Right ventricle myocardium superior (tissue), 1 donor: ENCODE results near the gene CCDC142. TPM values are rescaled to one million over a fixed set of nuclear protein-coding genes. Genes with fewer than 3 reads are reported as not detected.
A peak's percentile ranks its signal among the peaks of the same experiment; 100 is the strongest.

ENCODE experiments used
- ATAC-seq: fragments of 200-7000 bp; cut with Tn5 transposase; one replicate; pipeline ENCODE4 v1.9.1; 2020; ENCODE audit warnings: mild to moderate bottlenecking; ENCODE audit not compliant: poor library complexity
- DNase-seq: peaks from one replicate; pipeline ENCODE4 v3.0.0-alpha.2; 2020
- intact Hi-C: fragments of 100-400 bp; cut with DNase I; formaldehyde crosslinking; loops from one replicate; pipeline ENCODE4 v1.11.2; 2022
- long read RNA-seq: library from polyadenylated mRNA; unstranded; transcript quantifications from one replicate; pipeline ENCODE4 v2.0.0, GENCODE V29; 2021
- total RNA-seq: library from RNA; stranded (reverse); fragmentation: NEBNext Ultra II Directional; extraction: Animal tissue kit (Norgen Biotek cat#: 25700); gene quantifications from one replicate; pipeline ENCODE4 v1.2.1, GENCODE V29; 2021
- donor health status: DM: no; HTN: yes; CAD: no; lungs with severe emphysema.

The CCDC142 gene, protein sequence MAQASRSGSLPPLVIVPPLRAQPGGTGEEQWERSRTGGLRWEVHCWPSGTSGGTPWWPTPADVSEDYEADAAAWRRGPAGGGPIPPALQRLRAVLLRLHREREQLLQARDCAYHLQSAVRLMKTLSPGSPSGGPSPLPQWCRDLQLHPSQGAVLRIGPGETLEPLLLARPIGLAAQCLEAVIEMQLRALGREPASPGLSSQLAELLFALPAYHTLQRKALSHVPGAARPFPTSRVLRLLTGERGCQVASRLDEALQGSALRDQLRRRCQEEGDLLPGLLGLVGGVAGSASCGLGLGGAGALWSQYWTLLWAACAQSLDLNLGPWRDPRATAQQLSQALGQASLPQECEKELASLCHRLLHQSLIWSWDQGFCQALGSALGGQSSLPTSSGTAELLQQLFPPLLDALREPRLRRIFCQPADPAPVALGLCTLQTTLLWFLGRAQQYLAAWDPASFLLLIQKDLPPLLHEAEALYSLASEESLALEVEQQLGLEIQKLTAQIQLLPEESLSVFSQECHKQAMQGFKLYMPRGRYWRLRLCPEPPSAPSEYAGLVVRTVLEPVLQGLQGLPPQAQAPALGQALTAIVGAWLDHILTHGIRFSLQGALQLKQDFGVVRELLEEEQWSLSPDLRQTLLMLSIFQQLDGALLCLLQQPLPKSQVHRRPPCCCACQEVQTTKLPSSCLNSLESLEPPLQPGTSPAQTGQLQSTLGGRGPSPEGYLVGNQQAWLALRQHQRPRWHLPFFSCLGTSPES
- 7.2 TPM for total RNA-seq
- long read RNA-seq, partial matches to known transcripts, result 1 of 13 reads
- long read RNA-seq, other reads (novel, unspliced or antisense), result 7 of 13 reads

DNA sequence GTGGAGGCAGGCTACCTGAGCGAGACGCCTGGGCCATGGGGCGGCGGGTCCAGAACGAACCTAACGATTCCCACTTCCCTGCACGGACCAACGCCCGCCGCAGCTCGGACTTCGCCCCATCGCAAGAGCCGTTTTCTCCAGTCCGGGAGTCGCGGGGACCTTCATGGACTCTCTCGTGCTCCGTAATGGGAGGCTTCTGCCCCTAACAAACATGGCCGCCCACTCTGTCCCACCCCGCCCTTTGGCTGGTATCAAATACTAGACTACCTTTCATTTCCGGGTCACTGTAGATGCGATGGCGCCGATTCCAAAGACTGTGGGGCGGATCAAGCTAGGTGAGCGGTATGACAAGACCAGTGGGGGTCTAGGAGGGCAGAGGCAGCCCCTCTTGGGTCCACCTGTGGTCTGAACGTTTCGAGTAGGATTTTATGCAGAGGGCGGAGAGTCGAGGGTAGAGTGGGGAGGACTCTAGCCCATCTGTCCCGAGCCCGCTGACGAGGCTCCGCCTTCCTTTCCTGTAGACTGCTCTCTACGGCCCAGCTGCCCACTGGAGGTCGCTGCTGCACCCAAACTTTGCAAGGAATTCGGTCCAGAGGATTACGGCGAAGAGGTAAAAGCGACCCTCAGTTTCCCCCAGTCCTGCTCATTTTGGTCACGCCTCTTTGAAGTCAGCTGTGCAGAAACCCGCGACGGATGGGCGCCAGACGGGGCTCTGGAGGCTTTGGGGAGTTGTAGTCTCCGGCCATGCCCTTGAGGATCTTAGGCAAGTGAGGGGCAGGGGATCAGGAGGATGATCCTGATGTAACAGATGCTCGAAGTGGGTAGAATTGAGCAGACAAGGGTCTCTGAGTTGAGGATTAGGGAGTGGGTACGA lies at the start of gene CCDC142, which contains the start of gene TTC31:
TSS of gene CCDC142 (minus strand) at position 198 of the 874 bp plus-strand sequence. CDS start at position 37, 161 bp downstream.
TSS of gene TTC31 (plus strand) at position 281 of the 874 bp plus-strand sequence. CDS start at position 296, 15 bp downstream.
- peak; percentile 99 for ATAC-seq
- peak; percentile 97 for DNase-seq
- intact Hi-C loops, result loop anchor here (5.0 kb wide), 1 partner anchor 104 kb away; no protein-coding TSS in a partner anchor

DNA sequence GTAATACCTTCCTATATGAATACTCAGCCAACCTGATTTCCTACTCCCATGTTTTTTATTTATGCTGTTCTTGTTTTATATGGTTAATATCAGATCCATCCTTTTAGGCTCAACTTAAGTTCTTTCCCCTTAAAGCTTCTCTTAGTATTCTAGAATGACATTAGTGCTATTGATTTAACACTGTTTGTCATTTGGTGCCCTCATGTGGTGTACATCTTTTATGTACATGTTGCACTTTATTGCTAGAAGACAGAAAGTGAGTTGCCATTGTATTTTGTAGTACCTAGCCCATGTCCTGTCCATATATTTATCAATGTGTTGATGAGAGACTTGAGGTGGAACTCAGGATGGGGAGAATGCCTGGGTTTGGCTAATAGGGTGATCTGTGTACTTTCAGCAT lies 49.4 kb upstream of the CCDC142 start:
- intact Hi-C loops, result no loop called here
- ATAC-seq, result no peak

DNA sequence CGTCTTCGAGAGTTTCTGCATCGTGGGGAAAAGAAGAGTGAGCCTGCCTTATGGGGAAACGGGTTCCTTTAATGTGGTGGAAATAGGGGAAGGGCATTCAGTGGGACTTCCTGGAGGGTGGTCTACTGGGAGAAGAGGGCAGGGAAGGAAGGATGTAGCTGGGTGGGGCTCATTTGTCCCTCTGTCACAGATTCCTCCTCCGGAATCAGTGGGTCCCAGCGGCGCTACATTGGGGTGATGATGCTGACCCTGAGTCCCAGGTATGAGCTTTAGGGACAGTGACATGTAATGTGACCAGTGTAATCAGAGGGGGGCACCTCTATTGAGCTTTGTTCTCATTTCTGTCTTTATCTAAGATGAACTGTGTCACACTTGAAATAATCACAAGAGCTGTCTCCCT lies 48.9 kb upstream of the CCDC142 start:
- intact Hi-C loops, result no loop called here
- no peak for DNase-seq
- no peak for ATAC-seq

More for the DNA sequence above, 49.4 kb upstream of the CCDC142 start:
- DNase-seq, result no peak

DNA sequence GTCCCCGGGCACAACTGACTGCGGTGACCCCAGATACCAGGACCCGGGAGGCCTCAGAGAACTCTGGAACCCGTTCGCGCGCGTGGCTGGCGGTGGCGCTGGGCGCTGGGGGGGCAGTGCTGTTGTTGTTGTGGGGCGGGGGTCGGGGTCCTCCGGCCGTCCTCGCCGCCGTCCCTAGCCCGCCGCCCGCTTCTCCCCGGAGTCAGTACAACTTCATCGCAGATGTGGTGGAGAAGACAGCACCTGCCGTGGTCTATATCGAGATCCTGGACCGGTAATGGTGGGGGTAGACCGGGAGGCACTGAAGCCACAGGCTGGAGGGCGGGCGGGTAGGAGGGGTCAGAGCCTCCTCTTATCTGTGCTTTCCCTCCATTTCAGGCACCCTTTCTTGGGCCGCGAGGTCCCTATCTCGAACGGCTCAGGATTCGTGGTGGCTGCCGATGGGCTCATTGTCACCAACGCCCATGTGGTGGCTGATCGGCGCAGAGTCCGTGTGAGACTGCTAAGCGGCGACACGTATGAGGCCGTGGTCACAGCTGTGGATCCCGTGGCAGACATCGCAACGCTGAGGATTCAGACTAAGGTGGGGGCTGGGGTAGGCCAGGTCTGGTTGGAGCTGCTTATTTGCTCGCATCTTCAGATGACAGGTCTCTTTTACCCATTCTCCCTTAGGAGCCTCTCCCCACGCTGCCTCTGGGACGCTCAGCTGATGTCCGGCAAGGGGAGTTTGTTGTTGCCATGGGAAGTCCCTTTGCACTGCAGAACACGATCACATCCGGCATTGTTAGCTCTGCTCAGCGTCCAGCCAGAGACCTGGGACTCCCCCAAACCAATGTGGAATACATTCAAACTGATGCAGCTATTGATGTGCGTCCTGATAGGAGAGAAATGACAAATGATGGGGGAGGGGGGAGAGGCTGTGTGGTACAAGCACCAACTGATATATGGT lies 47.7 kb upstream of the CCDC142 start:
- intact Hi-C loops, result no loop called here
- DNase-seq, result peak; percentile 66
- ATAC-seq, result peak; percentile 30

DNA sequence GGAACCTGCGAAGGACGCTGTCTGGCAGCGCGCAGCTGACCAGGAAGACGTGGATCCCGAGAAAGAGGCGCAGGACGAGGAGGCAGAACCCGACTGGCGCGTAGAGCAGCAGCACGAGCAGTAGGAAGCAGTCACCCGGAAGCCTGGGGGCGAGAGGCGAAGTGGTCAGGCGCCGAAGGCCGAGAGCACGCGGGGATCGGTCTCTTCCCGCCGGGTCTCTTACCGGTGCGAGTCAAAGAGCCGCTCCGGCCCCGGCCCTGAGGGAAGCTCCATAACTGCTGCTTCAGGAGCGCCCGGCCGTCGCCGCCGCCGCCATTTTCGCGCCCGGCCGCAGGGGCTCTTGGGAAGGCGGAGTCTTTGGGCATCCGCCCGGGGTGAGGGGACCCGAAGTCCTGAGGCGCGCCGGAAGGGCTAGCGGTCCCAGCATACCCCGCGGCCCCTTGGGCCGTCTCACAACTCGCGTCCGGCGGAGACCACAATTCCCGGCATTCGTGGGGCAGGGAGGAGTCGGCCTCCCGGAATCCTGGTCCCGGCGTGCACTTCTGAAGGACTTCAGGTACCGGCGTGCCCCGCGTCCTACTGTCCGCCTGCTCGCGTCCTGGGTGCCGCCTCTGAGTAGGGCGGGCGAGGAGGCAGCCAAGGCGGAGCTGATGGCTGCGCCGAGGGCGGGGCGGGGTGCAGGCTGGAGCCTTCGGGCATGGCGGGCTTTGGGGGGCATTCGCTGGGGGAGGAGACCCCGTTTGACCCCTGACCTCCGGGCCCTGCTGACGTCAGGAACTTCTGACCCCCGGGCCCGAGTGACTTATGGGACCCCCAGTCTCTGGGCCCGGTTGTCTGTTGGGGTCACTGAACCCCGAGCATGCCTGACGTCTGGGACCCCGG lies 46.8 kb upstream of the CCDC142 start, which contains the start of the genes AUP1 and HTRA2:
TSS of gene AUP1 (minus strand) at position 350 of the 882 bp plus-strand sequence. CDS start at position 273, 77 bp downstream.
TSS of gene HTRA2 (plus strand) at position 577 of the 882 bp plus-strand sequence. CDS start at position 651, 74 bp downstream.
- intact Hi-C loops, result no loop called here
- DNase-seq, result peak; percentile 99
- ATAC-seq, result peak; percentile 96

DNA sequence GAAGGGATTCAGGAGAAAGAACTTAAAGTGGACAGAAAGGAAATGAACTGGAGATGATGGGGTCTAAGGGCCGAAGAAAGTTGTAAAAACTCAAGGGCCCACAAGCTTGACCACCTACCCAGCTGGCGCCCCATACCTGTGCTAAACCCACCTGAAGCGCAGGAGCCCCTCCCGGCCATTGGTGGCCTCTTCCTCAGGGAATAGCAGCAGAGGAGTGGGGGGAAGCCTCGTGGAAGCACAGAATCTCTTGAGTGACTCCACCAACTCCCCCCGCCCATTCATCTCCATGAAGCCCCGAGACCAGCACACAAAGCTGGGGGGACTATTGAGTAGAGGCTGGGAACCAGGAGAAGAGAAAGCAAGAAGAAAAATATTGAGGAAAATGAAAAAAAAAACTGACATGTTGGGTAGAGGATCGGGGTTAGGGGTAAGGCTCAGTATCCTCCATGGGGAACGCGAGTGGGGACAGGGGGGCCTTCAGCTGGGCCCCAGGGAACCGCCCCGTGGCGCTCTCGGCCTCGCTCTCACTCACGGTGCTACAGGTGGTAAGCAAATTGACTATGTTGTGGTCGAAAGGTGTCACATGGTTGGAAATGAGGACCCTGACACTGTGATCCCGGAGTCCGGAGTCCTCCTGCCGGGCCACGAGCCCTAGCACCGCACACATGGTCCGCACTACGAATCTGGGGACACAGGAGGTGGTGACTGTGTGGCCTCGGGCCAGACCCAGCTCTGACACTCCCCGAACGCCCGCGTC lies 46.0 kb upstream of the CCDC142 start:
- DNase-seq (no peak), ATAC-seq (no peak)
- intact Hi-C loops, result no loop called here

DNA sequence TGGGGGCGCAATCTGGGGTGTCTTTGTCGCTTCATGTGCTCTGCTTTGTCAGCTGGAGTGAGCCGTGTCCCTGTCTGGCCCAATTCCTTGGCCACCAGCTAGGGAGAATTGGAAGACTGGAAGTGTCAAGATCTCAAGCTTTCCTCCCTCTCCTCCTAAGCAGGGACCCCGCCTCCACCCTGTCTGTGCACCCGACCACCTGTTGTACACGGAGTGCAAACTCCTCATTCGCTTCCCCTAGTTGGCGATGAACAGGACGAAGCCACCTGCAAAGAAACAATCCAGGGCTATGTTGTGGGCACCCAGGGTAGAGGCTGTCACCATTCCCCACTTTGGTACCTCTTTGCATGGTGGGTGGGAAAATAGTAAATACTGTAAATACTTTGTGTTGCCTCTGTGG lies 44.9 kb upstream of the CCDC142 start:
- no peak for DNase-seq
- intact Hi-C loops, result no loop called here
- ATAC-seq, result no peak

GRCh38 chr2:74526649-74527230 lies 43.9 kb upstream of the CCDC142 start:
- no peak for ATAC-seq
- intact Hi-C loops, result no loop called here
- no peak for DNase-seq

DNA sequence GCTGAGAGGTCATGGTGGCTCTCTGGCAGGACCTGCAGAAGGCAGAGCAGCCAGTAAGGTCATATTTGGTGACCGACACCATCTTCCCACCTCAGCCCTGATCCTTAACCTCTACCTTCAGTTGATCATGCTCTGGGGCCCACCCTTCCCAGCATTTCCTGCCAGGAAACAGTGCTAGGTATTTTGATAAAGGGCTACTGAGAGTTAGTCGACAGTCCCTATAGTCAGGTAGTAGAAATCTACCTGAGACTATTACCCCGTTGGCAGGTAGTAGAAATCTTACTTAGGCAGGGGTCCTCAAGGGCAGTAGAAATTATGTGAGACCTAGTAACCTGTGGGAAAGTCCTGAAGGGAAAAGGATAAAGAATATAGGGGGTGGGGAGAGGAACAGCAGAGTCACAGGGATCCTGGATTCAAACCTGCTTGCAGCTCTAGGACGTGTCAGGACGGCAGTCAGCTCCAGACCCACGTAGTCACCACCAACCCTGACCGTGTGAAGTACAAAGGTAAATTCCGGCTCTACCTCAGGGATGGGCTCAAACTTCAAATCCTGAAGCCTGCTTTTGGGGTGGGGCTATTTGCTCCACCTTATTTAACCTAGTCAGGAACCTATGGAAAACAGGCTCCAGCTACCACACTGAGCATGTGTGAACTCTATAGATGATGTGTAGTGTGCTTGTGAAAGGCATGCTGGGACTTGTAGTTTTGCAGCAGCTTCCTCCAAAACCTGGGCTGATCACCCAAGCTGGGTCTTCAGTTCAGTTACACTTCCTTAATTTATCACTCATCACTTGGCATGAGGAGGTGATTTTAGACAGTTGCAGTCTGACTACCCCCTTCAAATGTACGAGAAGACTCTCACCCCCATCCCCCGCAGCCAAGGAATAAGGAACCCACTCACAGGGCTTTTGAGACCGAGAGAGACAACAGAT lies 43.2 kb upstream of the CCDC142 start, which contains the start of gene DQX1:
TSS of gene DQX1 (minus strand) at position 515 of the 932 bp plus-strand sequence. CDS start at position 13, 502 bp downstream.
- DNase-seq (no peak), ATAC-seq (no peak)
- intact Hi-C loops, result no loop called here

DNA sequence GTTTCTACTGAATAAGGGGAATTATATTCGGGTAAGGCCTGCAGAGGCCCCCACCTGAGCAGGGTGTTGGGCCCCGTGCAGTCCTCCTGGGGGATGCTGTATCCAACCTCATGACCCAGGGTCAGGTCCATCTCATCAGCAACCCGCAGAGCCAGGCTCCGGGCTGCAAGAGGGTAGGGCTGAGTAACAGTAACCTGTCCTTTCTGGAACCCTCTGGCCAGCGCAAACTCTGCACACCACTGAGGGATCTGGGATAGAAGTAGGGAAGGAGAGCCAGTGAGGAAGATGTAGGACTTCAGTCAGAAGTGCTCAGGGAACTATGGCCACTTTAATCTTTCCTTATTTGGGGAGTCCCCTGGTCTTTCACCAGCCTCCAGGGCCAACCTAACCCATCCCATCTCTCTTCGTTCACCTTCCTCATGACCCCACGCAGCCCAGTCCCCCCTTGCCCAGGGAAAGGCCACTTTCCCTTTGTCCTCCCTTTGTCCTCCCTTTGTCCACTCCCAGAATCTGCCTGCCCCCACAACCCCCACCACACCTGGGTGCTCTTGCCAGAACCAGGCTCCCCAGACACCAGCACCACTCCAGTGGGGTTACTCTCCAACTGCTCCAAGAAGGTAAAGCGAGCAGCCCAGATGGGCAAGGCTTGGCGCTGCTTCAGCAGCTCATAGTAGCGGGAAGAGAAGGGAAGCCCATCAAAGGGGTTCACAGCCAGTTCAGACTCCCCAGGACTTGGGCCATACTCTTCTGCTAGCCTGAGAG lies 42.3 kb upstream of the CCDC142 start:
- ATAC-seq (no peak), DNase-seq (no peak)
- intact Hi-C loops, result no loop called here

DNA sequence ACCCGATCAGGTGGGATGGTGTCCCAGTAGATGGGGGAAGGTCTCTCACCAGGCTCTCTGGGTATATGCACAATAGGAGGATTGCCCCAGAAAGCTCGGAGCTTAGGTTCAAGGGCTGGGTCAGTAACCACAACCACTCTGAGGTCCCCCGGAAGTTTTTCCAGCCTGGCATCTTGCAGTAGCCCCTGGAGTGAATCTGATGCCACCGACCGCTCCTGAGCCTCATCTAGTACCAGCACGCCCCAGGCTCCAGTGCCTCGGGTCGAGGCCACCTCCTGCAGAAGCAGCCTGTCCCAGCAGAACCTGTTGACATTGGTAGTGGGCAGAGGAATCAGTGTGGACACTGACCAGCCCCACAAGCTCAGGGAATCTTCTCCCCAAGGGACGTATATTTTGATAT lies 41.2 kb upstream of the CCDC142 start:
- DNase-seq, result no peak
- intact Hi-C loops, result no loop called here
- ATAC-seq, result no peak

DNA sequence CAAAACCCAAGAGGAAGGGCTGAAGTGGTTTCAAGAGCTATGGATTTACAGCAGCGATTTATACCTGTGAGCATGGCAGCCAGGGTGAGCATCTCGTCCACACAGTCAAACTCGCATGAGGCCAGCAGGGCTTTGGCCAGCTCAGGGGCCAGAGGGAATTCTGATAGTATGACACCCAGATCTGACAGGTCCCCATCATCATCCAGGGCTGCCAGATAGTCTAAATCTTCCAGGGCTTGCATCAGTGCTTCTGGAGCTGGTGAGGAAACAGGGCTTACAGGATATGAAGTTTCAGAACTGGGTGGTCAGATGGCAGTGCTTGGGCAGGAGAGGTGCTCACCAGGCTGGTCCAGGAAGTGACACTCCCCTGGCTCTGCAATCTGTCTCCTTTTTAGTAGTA lies 39.7 kb upstream of the CCDC142 start:
- DNase-seq, result no peak
- ATAC-seq, result no peak
- intact Hi-C loops, result no loop called here

DNA sequence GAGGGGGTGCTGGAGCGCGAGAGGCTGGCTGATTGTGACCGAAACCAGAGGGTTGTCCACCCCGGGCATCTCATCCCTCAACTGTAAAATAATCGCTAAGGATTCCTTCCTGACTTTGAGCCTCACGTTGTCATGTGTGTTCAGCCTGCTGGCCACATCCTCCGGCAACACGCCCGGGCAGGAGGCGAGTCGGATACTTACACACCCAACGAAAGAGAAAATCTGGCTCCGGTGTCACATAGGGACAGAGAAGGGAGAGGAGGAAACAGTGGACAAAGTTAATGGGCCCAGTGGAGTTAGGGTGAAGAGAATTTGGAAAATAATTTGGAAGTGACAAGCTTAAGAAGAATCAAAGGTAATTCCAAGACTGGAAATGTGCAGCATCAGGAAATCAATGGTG lies 33.9 kb upstream of the CCDC142 start:
- intact Hi-C loops, result no loop called here
- ATAC-seq (no peak), DNase-seq (no peak)
